Activated CD4-positive, alpha-beta T cell treated with anti-CD3 and anti-CD28 coated beads, Interleukin-2, amount 50 U/mL, for 16 hours (primary cell): ENCODE results near the gene UBE4B.
"Not testable (repeated sequence)": the region's sequence is repeated elsewhere in the genome, so short reads cannot be mapped to it uniquely, and the experiment has no call there.

Source experiments
- DNase-seq: peaks from one replicate; pipeline ENCODE4 v3.0.0-alpha.2; 2020

Gene UBE4B

DNA sequence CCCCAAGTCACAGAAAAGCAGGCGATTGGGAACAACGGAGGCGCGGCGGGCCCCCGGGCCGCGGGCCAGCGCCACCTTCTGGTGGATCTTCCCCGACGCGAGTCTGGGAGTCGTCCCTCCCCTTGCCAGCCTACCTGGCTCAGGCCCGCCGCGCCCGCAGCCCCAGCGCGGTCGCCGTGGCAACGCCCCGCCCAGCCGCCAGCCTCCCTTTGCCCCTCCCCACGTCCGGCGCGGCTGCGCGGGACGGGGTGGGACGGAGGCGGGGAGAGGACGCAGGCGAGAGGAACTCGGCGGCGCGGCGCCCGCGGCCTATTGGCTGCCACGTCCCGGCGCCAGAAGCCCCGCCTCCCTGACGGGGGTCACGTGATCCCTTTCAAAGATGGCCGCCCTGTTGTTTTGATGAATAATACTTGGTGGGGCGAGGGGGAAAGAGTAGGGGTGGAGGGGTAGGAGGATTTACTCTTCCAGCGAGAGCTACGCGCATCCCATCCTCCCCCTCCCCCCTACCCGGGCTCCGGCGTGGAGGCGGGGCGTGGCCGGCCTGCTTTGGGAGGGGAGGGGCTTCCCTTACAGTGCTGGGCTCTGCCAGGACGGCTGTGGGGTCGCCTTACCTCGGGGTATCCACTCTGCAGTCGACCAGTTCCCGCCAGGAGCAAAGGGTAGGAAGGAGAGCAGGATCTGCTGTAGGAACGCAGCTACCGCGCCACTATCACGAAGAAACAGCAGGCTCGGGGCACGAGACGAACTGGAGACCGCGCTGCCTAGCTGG lies at the start of gene UBE4B:
Gene UBE4B, plus strand, starts transcription at position 369 of the 769 bp plus-strand sequence. CDS start 713 bp downstream, outside the sequence.
- DNase-seq = peak; percentile 99

DNA sequence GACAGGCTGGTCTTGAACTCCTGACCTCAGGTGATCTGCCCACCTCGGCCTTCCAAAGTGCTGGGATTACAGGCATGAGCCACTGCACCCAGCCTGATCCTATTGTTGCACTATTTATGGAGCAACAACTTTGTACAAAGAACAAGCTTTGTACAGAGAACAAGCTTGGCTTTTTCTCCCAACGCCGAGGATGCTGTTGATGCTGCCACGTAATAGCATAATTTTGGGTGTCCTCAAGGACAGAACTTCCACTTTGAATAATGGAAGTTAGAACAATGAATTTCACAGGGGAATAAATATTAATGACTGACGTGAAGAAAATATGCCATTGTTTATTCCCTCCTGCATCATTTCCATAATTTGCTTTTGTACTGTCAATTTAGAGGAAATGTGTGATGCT lies 48.5 kb upstream of the UBE4B start:
- DNase-seq = no peak

DNA sequence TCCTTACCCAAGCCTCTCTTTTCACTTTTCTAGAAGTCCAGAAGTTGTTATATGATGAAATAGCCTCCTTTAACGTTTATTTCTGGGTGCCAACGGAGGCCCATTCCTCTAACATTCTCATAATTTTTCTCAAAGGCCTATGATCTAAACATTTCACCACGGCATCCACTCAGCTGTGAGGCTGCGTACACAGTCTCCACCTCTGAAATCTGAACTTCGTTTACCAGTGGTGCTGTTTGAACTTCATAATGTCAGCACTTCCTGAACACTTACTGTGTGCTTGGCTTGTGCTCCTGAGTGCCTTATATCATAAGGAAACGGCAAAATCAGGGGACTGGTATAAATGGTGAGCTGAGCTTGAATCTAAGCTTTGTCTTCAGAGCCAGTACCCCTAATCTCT lies 47.8 kb upstream of the UBE4B start:
- DNase-seq = no peak

DNA sequence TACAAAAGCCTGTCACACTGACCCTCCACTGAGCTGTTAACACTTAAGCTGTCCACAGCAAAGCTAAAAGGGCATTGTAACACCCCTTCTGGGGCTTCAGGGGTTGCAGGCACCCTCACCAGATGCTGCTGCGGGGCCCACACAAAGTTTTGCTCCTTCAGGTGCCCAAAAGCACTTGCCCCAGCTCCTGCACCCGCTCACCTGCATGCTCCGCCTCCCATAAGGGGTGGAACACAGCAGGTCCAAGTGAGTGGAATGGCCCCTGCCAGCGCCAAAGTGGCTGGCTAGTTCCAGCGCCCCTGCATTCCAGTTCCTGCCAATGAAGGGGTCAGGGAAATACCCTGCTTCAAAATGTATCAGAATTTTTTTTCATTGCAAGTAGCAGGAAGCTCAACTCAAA lies 43.0 kb upstream of the UBE4B start:
- DNase-seq = no peak

DNA sequence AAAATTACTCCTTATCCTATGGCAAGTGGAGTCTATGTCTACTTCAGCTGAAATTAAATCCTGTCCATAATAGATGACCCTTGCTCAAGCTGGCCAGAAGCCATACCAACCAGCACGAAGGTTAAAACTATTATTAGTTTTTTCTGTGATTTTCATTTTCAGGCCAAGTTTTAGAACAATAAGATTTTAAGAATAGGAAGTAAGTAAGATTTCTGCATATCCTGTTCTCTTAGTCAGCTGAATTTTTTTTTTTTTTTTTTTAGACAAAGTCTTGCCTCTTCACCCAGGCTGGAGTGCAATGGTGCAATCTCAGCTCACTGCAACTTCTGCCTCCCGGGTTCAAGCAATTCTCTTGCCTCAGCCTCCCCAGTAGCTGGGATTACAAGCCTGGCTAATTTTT lies 41.8 kb upstream of the UBE4B start:
- DNase-seq = no peak

DNA sequence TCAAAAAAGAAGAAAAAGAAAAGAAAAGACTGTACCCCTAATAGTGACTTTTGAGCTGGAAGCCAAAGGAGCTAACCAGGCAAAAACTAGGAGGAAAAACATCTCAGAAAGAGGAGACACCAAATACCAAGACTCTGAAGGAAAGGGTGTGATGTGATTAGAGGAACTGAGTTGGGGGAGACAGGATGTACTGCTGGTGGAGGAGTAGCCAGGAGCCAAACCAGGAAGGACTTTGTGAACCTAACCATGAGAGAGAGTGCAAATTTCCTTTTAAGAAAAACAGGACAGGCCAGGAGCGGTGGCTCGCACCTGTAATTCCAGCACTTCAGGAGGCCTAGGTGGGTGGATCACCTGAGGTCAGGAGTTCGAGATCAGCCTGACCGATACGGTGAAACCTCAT lies 39.8 kb upstream of the UBE4B start:
- DNase-seq = no peak

DNA sequence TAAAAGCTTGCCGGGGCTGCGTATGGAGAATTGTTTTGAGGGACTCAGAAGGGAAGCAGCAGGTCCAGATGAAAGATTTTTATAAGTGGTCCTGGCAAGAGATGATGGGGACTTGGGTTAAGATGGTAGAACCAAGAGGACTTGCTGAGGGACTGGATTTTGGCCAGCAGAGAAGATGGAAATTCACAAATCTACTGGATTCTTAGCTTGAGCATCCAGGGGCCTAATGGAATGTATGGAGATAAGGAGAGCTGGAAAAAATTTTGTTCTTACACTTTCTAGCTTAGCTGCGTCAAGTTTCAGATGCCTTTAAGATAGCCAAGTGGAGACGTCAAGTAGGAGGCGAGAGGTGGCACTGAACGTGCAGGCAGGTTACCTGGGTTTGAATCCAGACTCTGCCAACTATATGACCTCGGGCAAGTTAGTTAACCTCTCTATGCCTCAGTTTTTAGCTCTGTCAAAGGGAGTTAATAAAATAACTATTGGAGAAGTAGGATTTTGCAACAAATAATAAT lies 39.1 kb upstream of the UBE4B start:
- no peak for DNase-seq

DNA sequence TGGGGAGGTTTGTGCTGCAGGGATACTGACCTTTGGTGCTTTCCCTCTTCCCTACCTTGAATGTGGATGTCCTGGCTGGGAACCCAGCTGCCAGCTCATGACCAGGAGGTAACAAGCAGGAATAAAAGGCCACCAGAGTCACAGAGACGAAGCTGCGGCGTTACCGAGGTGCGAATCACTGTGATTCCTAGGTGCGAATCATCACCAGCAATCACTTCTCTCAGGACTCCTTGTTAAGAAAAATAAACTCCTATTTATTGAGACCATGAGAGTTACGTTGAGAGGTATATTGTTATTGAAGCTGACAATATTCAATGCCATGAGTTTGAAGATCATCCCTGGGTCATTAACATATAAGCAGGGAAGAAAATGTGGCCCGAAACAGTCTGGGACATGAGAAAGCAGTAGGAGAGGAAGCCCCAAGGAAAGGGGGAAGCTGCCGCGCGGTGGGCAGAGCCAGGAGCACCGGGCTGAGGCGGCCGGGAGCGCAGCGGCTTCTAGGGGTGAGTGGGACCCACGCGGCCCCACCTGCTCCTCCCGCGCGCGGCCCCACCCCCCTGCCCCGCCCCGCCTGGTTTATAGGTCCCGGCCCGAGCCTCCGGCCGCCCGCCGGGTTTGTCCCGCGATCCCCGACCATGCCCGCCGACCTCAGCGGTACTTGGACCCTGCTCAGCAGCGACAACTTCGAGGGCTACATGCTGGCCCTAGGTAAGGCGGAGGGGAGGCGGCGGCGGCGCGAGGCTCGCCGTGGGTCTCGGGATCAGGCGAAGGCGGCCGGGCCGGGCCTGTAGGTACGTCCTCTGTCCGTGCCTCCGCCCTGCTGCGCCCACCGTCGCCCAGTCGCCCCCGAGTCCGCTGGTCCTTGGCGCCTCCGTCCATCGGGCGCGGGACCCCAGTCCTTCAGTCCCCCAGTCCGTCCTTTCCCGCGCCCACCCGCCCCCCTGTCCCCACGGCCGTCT lies 35.9 kb upstream of the UBE4B start, which contains the start of gene RBP7:
Gene RBP7, plus strand, starts transcription at position 605 of the 959 bp plus-strand sequence. Its CDS starts 31 bp downstream, at position 636.
- no peak for DNase-seq

DNA sequence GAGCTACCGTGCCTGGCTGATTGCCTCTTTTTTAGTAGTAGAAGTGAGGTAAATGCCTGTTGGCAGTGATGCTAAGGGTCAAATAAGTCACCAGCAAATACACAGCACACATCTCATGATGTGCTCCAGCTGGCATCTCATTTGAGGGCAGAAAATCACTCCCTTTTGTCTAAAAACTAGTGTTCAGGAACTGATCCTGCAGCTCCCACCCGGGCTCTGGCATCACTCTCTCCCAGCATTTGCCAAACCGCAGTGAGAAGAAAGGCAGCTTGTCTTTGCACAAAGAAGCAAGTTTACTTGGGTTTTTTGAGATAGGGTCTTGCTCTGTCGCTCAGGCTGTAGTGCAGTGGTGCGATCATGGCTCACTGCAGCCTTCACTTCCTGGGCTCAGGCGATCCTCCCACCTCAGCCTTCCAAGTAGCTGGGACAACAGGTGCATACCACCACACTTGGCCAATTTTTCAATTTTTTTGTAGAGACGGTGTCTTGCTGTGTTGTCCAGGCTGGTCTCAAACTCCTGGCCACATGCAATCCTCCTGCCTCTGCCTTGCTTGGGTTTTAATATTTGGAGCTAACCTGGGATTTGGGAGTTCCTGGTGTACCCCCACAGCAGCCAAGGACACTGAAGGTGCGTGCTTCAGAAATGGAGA lies 31.6 kb upstream of the UBE4B start:
- DNase-seq = no peak

DNA sequence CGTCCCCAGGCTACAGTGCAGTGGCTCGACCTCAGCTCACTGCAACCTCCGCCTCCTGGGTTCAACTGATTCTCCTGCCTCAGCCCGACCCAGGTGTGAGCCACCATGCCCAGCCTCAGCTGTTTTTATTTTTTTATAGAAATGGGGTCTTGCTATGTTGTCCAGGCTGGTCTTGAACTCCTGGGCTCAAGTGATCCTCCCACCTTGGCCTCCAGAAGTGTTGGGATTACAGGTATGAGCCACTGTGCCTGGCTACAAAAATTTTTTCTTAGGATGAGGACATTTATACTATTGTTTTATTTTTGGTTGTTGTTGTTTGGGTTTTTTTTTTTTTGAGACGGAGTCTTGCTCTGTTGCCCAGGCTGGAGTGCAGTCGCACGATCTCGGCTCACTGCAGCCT lies 27.5 kb upstream of the UBE4B start:
- DNase-seq = not testable (repeated sequence)

DNA sequence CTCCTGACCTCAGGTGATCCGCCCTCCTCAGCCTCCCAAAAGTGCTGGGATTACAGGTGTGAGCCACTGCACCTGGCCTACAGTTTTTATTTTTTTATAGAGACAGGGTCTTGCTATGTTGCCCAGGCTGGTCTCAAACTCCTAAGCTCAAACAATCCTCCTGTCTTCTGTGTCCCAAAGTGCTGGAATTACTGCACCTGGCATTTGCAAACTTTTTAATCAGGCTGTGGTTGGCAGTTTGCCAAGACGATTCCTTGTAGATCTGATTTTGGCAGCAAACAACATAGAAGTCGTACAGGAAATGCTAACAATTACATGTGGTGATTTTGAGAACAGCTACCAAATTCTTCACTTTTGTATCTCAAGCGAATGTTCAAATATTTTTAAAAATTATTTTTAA lies 25.6 kb upstream of the UBE4B start:
- no peak for DNase-seq

DNA sequence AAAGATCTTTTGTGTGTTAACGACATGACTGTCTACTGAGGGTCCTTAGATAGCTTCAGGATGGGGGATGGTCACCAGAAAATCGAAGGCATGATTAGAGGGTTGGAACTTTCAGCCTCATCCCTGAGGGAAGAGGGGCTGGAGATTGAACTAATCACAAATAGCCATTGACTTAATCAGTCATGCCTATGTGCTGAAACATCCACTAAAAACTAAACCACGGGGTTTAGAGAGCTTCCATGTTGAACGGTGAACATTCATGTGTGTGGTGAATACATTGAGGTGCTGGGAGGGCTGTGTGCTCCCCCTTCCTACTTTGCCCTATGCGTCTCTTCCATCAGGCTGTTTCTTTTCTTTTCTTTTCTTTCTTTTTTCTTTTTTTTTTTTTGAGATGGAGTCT lies 18.7 kb upstream of the UBE4B start:
- no peak for DNase-seq

DNA sequence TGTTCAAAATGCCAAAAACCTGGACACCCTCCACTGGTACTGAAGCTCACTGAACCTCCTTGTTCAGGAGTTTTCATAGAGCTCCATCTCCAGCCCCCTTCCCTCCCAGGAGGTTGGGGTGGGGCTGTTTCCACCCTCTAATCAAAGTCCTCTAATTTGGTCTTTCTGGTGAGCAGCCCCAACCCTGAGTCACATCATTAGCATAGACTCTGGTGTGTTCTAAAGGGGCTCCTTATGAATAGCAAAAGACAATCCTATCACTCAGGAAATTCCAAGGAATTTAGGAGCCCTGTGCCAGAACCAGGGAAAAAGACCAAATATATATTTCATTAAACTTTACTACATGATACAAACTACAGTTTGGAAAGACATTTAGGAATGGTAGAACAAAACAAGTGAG lies 13.2 kb upstream of the UBE4B start:
- no peak for DNase-seq

DNA sequence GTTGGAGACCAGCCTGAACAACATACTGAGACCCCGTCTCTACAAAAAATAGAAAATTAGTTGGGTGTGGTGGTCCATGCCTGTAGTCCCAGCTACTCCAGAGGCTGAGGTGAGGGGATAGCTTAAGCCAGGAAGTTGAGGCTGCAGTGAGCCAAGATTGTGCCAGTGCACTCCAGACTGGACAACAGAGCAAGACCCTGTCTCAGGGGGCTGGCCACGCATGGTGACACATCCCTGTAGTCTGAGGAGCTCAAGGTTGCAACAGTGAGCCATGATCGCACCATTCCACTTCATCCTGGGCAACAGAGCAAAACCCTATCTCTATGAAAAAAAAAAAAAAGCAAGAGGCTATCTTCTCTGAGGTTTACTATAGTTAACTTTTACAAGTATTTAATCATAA lies 12.7 kb upstream of the UBE4B start:
- no peak for DNase-seq

DNA sequence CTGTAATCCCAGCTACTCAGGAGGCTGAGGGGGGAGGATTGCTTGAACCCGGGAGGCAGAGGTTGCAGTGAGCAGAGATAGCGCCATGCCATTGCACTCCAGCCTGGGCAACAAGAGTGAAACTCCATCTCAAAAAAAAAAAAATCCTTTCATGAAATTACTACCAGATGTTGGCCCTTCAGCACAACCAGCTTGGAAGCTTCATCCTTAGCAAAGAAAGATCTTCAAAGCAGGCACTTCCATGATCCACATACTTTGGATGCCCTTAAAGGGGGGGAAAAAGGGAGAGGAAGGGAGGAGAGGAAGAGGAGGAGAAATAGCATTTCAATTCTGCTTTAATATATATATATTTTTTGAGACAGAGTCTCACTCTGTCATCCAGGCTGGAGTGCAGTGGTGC lies 12.1 kb upstream of the UBE4B start:
- DNase-seq = not testable (repeated sequence)

DNA sequence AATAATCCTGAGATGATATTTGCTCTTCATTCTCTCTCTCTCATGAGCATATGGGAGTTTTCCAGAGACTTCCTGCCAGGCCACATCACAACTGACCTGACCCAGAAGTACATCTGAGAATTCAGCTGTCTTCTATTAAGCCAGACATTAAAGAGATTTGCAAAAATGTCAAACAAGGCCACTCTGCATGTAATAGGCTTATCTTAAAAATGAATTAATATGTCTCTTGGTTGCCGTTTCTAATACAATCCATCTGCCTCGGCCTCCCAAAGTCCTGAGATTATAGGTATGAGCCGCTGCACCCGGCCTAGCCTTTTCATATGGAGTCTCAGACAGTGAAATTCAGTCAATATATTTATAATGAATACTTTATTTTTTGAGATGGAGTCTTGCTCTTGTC lies 10.8 kb upstream of the UBE4B start:
- not testable (repeated sequence) for DNase-seq

DNA sequence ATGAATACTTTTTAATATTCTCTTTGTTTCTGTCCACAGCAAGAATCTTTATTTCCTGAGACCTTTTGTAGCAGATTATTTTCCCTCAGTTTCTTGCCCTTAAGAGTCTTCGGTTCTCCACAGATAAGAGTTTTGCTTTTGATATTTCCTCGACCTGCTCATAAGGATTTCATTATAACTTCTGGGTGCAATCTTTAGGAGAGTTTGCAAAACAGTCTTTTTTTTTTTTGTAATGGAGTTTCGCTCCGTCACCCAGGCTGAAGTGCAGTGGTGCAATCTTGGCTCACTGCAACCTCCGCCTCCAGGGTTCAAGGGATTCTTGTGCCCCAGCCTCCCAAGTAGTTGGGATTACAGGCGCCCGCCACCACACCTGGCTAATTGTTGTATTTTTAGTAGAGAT lies 10.1 kb upstream of the UBE4B start:
- DNase-seq = no peak

DNA sequence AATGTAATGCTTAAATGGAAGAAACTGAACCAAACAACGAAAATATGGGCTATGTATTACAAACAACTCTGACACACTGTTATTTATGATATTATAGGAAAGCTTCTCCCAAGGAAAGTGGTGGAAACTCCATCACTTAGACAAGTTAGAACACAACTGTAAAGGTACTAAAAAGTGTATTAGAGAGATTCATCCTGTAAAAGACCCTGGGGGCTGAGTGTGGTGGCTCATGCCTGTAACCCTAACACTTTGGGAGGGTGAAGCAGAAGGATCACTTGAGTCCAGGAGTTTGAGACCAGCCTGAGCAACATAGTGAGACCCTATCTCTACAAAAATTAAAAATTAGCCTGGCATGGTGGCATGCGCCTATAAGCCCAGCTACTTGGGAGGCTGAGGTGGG lies 7.4 kb upstream of the UBE4B start:
- no peak for DNase-seq

DNA sequence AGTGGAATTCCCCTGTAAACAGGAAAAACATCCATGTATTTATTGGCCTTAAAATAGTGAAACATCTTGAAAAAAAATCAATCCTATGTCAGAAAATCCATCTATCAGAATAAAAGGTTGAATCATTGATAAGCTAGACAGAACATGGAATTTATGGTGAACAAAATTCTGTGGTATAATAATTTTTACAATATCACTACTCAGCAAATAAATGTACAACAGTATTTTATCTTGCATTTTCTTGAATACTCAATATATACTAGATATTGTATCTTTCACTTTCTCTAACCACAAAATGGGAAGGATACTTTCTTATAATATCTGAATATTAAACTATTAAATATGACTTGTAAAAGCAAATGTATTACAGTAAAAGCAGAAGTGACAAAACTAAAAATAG lies 5.7 kb upstream of the UBE4B start:
- no peak for DNase-seq

DNA sequence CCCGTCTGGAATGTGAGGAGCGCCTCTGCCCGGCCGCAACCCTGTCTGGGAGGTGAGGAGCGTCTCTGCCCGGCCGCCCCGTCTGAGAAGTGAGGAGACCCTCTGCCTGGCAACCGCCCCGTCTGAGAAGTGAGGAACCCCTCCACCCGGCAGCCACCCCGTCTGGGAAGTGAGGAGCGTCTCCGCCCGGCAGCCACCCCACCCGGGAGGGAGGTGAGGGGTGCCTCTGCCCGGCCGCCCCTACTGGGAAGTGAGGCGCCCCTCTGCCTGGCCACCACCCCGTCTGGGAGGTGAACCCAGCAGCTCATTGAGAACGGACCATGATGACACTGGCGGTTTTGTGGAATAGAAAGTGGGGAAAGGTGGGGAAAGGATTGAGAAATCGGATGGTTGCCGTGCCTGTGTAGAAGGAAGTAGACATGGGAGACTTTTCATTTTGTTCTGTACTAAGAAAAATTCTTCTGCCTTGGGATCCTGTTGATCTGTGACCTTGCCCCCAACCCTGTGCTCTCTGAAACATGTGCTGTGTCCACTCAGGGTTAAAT lies 3.7 kb upstream of the UBE4B start:
- not testable (repeated sequence) for DNase-seq

DNA sequence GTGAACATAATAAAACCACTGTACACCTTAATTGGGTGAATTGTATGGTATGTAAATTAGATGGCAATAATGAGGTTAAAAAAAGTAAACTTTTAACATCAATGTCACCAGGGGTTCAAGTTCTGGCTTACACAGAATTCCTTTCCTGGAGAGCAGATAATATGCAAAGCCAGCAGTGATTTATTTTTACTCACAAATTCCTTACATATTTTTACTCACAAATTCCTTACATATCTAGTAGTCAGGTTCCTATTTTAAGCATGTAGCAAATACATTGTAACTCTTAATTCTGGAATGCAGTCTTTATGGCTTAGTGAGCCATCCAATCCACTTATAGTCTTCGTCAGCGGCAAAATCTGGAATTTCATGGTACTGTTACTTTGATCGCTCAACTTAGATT lies 1.3 kb upstream of the UBE4B start:
- no peak for DNase-seq

DNA sequence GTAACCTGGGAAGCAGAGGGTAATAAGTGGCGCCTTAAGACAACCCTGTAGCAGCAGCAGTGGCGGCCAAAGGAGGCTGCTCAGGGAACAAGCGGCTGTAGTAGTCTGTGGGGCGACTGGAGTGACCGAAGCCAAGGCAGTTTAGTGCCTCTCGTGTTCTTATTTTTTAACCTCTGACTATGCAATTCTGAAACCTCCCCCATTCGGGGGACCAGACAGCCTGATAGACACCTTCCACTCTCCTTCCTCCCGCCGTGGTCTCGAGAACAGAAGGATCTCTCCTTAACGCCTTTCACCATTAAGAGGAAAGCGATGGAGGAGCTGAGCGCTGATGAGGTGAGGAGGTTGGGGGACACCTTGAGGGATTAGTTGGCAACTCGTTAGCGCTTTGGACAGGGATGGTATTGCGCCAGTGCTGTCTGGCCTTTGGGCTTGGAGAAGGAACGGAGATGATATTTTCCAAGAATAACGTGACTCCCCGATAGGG lies 644 bp downstream of the UBE4B start:
- peak; percentile 29 for DNase-seq

DNA sequence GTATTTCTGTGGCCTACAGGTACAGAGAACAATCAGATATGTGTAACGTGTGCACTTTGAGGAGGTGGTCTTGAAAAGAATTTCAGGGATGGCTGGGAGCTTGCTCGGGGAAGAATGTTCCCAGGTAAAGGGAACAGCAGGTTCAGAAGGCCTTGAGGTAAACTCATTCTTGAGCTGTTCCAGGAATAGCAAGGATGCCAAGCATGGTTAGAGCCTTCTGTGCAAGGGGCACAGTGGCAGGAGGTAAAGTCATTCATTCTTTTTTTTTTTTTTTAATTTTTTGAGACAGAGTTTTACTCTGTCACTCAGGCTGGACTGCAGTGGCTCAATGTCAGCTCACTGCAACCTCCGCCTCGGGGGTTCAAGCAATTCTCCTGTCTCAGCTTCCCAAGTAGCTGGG lies 10.0 kb downstream of the UBE4B start:
- DNase-seq = no peak
